Subcutaneous abdominal adipose tissue (tissue), 5 donors: ENCODE data around the gene MTG2.
A peak's percentile ranks its signal among the peaks of the same experiment; 100 is the strongest.

ENCODE experiments used
- H3K27ac ChIP-seq: one replicate; pipeline ENCODE4 v1.7.0; 2013; ENCODE audit warnings: low read depth, mild to moderate bottlenecking, inconsistent platforms, low read length, moderate library complexity
- H3K27me3 ChIP-seq, 5 donors: one replicate each; pipeline ENCODE4 v1.7.0; 2013; ENCODE audit warnings: low read length in 5 of 5, inconsistent platforms in 1 of 5; ENCODE audit not compliant: control insufficient read depth in 5 of 5, insufficient read depth in 4 of 5
- H3K36me3 ChIP-seq, 5 donors: one replicate each; pipeline ENCODE4 v1.7.0; 2013; ENCODE audit warnings: low read length in 5 of 5; ENCODE audit not compliant: control insufficient read depth in 5 of 5, insufficient read depth in 5 of 5
- H3K4me1 ChIP-seq, 5 donors: one replicate each; pipeline ENCODE4 v1.7.0; 2013; ENCODE audit warnings: low read length in 5 of 5, mild to moderate bottlenecking in 3 of 5, moderate library complexity in 1 of 5; ENCODE audit not compliant: control insufficient read depth in 5 of 5, insufficient read depth in 5 of 5
- H3K4me3 ChIP-seq, 5 donors: one replicate each; pipeline ENCODE4 v1.7.0; 2013; ENCODE audit warnings: low read length in 5 of 5, low read depth in 1 of 5
- H3K9ac ChIP-seq, 5 donors: one replicate each; pipeline ENCODE4 v1.7.0; 2013; ENCODE audit warnings: low read length in 5 of 5, mild to moderate bottlenecking in 4 of 5, moderate library complexity in 3 of 5
- H3K9me3 ChIP-seq, 5 donors: one replicate each; pipeline ENCODE4 v1.7.0; 2013; ENCODE audit warnings: low read length in 5 of 5; ENCODE audit not compliant: control insufficient read depth in 5 of 5
- donor health status: healthy.
- donor health status: healthy.
- donor health status: healthy.
- donor health status: healthy.
- donor health status: healthy.

Gene MTG2

DNA sequence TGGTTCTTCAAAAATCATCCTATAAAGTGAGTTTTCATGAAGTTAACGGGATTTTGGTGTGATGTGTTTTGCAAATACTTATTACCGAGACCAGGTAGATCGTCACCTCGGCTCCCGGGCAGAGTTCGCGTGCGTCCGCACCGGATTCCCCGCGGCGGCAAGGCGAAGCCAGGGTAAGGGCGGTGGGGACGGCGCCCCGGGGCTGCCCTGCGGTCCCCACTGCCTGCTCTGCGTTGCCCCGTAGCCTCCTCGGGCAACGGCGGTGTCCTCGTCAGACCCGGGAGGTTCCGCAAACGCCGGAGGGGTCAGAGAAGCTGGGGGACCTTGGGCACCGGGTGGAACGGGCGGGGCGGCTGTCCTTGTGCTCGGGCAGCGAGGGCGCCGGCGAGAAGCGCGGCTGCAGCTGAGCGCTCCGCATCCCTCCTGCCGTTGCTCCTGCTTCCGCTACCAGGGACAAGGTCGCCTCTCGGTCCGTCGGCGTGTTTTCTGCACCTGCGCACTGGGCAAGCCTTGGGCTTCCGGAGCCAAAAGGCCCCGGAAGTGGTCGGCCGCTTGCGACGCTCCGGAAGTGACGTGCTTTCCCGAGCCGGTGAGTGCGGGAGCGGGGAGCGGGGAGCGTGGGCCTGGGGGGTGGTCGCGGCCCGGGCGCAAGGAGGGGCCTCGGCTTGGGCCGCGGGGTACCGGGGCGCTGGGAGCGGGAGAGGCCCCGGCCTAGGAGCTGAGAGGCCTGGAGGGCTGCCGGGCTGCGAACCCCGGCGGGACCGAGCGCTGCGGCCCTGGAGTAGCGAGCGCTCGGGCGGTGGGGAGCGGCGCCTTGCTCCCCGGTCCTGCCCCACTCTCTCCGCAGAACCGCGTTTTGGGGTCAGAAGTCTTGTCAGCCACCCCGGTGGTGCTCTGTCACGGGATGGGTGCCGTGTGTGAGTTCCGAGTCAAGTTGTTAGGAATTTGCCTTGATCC lies at the start of gene MTG2:
TSS of gene MTG2 (plus strand) at position 560 of the 957 bp plus-strand sequence. CDS start 10,393 bp downstream, outside the sequence.
- Histone ChIP-seq H3K27ac (peak within 1 kb of the TSS; percentile 87), H3K9ac (peak within 1 kb of the TSS; percentile 87 to 98 (median 98)), H3K4me1 (peaks cover 5 to 41% (median 30%) of the 10 kb centered on the region in 5 donors), H3K36me3 (peaks cover 0 to 8% (median 7%) of the 10 kb centered on the region in 5 donors), H3K27me3 (no peaks in the 10 kb centered on the region), H3K9me3 (no peaks in the 10 kb centered on the region), H3K4me3 (peak within 1 kb of the TSS; percentile 86 to 90 (median 89))

DNA sequence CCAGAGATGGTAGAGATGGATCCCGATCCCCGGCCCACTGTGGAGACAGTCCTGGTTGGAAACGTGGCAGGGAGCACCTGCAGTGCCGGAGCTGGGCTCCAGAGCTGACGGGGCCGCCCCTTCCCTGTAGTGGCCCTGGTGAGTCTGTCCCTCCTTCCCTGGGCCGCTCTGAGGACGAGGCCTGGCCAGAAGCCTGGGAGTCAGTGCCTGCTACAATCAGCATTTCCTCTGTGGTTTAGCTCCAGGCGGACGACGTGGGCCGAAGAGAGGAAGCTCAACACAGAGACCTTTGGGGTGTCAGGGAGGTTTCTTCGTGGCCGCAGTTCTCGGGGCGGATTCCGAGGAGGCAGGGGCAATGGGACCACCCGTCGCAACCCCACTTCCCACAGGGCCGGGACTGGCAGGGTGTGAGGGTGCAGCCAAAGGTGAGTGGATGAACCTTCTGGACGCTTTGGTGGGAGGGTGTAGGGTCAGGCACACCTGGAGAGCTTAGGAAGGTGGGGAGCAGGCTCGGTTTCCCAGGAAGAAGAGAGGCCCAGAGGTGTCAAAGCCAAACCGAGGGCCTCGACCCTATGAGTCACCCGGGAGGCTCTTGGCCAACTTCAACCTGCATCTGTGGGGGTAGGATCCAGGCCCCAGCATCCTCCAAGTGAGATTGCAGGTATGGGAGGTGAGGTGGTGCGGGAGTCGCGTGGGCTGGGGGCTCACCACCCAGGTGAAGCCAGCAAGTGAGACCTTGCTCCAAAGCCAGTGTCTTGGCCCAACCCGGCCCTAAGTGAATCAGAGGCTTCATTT lies 49.6 kb upstream of the MTG2 start:
- peak overlapping the region; percentile 23 for H3K27ac ChIP-seq
- no peak overlapping the region for H3K4me3 ChIP-seq
- no peak overlapping the region for H3K9ac ChIP-seq
- H3K9me3 ChIP-seq: no peaks in the 10 kb centered on the region
- H3K36me3 ChIP-seq: peaks cover 10 to 95% (median 91%) of the 10 kb centered on the region in 5 donors
- peaks cover 0 to 32% (median 22%) of the 10 kb centered on the region in 5 donors for H3K4me1 ChIP-seq
- no peaks in the 10 kb centered on the region for H3K27me3 ChIP-seq

GRCh38 chr20:62133864-62134263 lies 49.0 kb upstream of the MTG2 start:
- peak overlapping the region; percentile 23 for H3K27ac ChIP-seq
- peaks cover 10 to 95% (median 89%) of the 10 kb centered on the region in 5 donors for H3K36me3 ChIP-seq
- H3K27me3 ChIP-seq: no peaks in the 10 kb centered on the region
- no peaks in the 10 kb centered on the region for H3K9me3 ChIP-seq
- H3K9ac ChIP-seq: no peak overlapping the region
- peaks cover 0 to 32% (median 22%) of the 10 kb centered on the region in 5 donors for H3K4me1 ChIP-seq
- no peak overlapping the region for H3K4me3 ChIP-seq

DNA sequence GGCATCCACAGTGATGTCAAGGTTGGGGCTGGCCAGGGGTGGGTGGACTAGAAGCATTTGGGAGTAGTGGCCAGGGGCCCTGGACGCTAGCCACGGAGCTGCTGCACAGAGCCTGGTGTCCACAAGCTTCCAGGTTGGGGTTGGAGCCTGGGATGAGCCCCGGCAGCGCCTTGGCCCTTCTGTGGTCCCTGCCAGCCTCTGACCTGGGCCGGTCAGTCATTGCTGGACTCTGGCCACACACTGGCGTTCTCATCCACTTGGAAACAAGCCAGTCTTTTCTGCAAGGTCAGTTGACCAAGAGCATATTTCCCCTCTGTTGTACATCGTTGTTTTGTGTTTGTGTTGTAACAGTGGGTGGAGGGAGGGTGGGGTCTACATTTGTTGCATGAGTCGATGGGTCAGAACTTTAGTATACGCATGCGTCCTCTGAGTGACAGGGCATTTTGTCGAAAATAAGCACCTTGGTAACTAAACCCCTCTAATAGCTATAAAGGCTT lies 48.0 kb upstream of the MTG2 start:
- no peak overlapping the region for H3K9ac ChIP-seq
- H3K36me3 ChIP-seq: peaks cover 14 to 95% (median 89%) of the 10 kb centered on the region in 5 donors
- H3K9me3 ChIP-seq: no peaks in the 10 kb centered on the region
- H3K4me3 ChIP-seq: no peak overlapping the region
- H3K4me1 ChIP-seq: peaks cover 0 to 32% (median 22%) of the 10 kb centered on the region in 5 donors
- peak overlapping the region; percentile 60 for H3K27ac ChIP-seq
- H3K27me3 ChIP-seq: no peaks in the 10 kb centered on the region

DNA sequence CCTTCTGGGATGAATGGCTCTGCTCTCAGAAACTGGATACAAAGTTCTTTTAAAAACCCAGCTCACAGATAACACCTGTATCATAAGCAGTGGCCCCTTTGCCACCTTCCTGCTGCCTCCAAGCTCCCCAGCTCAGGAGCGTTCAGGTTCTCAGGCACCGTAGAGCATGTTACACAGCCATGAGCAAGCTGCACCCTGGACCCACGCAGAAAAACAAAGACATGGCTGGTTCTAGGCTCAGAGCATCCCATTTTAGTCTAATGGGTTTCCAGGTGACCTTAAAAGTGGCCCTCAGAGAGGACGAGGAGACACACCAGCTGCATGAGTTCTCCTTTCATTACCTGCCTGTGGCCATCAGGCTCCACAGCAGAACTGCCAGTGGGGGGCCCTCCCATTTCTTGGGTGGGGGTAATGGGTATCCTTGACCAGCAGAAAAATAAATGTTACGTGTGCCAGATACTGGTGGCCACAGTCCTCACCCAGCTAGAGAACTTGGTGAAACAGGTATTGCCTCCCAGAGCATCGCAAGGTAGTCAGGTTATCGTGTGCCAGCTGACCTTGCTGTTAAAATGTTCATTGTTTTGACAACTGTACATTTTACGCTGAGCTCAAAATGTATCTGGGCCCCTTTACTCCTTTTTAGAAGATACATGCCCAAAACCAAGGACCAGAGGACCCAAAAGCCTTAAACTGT lies 47.1 kb upstream of the MTG2 start:
- Histone ChIP-seq H3K27ac (peak overlapping the region; percentile 60), H3K27me3 (no peaks in the 10 kb centered on the region), H3K9ac (peak overlapping the region in 1 of 5 donors; percentile 7), H3K4me3 (no peak overlapping the region), H3K9me3 (no peaks in the 10 kb centered on the region), H3K36me3 (peaks cover 14 to 94% (median 89%) of the 10 kb centered on the region in 5 donors), H3K4me1 (peaks cover 0 to 35% (median 25%) of the 10 kb centered on the region in 5 donors)

DNA sequence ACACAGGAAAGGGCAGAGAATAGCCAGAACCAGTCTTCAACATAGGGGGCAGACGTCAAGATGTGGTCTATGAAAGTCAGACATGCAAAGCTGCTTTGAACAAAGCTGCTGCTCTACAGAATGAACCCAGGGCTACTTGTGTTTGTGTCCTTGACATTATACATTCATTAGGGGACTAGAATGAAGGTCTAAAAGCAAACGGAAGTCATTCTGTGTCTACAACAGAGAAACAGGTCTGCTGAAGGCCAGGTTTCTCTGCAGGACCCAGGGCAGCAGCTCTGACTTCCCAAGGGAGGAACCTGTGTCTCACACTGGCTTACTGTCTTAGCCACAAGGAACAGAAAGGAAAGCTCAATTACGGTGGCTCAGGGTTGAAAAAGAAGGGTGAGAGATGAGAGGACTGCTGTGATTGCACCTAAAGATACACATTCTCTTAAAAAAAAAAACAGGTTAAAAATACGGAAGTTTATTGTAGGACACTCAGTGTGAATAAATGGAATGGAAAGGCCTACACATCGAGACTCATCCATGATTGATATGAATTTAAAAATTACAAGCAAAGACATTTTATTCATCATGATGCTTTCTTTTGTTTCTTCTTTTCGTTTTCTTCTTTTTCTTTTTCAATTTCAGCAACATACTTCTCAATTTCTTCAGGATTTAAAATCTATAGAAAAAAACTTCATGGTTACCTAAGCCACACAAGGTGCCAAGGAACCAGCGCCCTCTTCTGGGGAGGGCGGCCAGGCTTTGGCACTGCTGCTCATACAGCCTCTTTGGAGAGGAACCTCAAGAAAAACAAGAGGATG lies 46.3 kb upstream of the MTG2 start:
- peak overlapping the region; percentile 60 for H3K27ac ChIP-seq
- H3K4me1 ChIP-seq: peaks cover 3 to 42% (median 33%) of the 10 kb centered on the region in 5 donors
- no peaks in the 10 kb centered on the region for H3K9me3 ChIP-seq
- no peaks in the 10 kb centered on the region for H3K27me3 ChIP-seq
- H3K4me3 ChIP-seq: no peak overlapping the region
- peaks cover 14 to 86% (median 81%) of the 10 kb centered on the region in 5 donors for H3K36me3 ChIP-seq
- no peak overlapping the region for H3K9ac ChIP-seq

GRCh38 chr20:62137092-62137384 lies 45.8 kb upstream of the MTG2 start:
- H3K9me3 ChIP-seq: no peaks in the 10 kb centered on the region
- no peak overlapping the region for H3K4me3 ChIP-seq
- no peaks in the 10 kb centered on the region for H3K27me3 ChIP-seq
- no peak overlapping the region for H3K9ac ChIP-seq
- H3K4me1 ChIP-seq: peaks cover 7 to 42% (median 36%) of the 10 kb centered on the region in 5 donors
- peaks cover 14 to 81% (median 75%) of the 10 kb centered on the region in 5 donors for H3K36me3 ChIP-seq
- H3K27ac ChIP-seq: no peak overlapping the region

GRCh38 chr20:62137478-62138203 lies 45.2 kb upstream of the MTG2 start:
- Histone ChIP-seq H3K27ac (no peak overlapping the region), H3K36me3 (peaks cover 14 to 75% (median 69%) of the 10 kb centered on the region in 5 donors), H3K9me3 (no peaks in the 10 kb centered on the region), H3K9ac (no peak overlapping the region), H3K4me1 (peaks cover 7 to 40% (median 34%) of the 10 kb centered on the region in 5 donors), H3K27me3 (no peaks in the 10 kb centered on the region), H3K4me3 (no peak overlapping the region)
